SK-N-SH treated with all-trans-retinoic acid at 6 μM for 48 hours (cell line): Measurements from ENCODE around the gene CEMIP.

ENCODE experiments used
- RARB ChIP-seq: fragments of 250-450 bp; sonication (Bioruptor Pico); IDR thresholded peaks from 2 replicates; pipeline ENCODE4 v1.8.0; 2021; ENCODE audit warnings: mild to moderate bottlenecking, moderate library complexity
- TCF4 ChIP-seq: fragments of 250-450 bp; sonication (Bioruptor Pico); IDR thresholded peaks from 2 replicates; pipeline ENCODE4 v1.8.0; 2021; ENCODE audit warnings: mild to moderate bottlenecking, moderate library complexity, borderline replicate concordance
- ZFP3 ChIP-seq: fragments of 250-450 bp; sonication (Bioruptor Pico); IDR thresholded peaks from 2 replicates; pipeline ENCODE4 v1.5.0; 2020; ENCODE audit warnings: mild to moderate bottlenecking, moderate library complexity
- ZNF565 ChIP-seq: fragments of 450-650 bp; formaldehyde crosslinking; conservative IDR thresholded peaks from 2 replicates; pipeline ENCODE4 v1.5.0; 2020; ENCODE audit warnings: low read depth, mild to moderate bottlenecking, moderate library complexity
- ZNF70 ChIP-seq: fragments of 450-650 bp; formaldehyde crosslinking; IDR thresholded peaks from 2 replicates; pipeline ENCODE4 v1.5.0; 2020; ENCODE audit warnings: mild to moderate bottlenecking, moderate library complexity
- TF ChIP-seq, protein P1 (sequence below): fragments of 250-450 bp; sonication (Bioruptor Pico); IDR thresholded peaks from 2 replicates; pipeline ENCODE4 v1.8.0; 2020; ENCODE audit warnings: mild to moderate bottlenecking, moderate library complexity, borderline replicate concordance
- TF ChIP-seq, protein P2 (sequence below): fragments of 250-450 bp; sonication (Bioruptor Pico); IDR thresholded peaks from 2 replicates; pipeline ENCODE4 v1.8.0; 2021; ENCODE audit warnings: low read depth, mild to moderate bottlenecking, moderate library complexity, borderline replicate concordance
- TF ChIP-seq, protein P3 (sequence below): fragments of 250-450 bp; sonication (Bioruptor Pico); IDR thresholded peaks from 2 replicates; pipeline ENCODE4 v1.5.0; 2020; ENCODE audit warnings: mild to moderate bottlenecking, moderate library complexity
- TF ChIP-seq, protein P4 (sequence below): fragments of 250-450 bp; sonication (Bioruptor Pico); IDR thresholded peaks from 2 replicates; pipeline ENCODE4 v1.5.1; 2021; ENCODE audit warnings: mild to moderate bottlenecking, moderate library complexity
- TF ChIP-seq, protein P5 (sequence below): fragments of 250-450 bp; sonication (Bioruptor Pico); IDR thresholded peaks from 2 replicates; pipeline ENCODE4 v1.5.1; 2020; ENCODE audit warnings: low read depth, mild to moderate bottlenecking, moderate library complexity

DNA sequence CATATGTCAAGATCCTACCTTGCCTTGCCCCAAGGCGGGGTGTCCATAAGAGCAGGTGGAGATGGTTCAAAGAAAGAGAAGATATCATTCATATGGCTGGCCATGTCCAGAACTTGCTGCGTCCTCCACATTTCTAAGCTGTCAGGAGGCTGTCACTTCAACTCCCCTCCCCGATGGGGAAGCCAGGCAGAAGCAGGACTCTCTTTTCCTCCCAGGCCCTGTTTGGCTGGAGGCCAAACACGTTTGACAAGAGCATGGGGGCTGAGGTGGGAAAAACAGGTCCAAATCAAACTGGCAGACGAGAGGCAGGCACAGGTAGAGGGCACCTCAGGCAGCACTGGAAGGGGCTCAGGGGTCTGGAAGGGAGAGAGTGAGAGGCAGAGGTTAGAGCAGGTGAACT, 172.8 kb downstream of the CEMIP start:
- TF ChIP-seq, protein P1, sequence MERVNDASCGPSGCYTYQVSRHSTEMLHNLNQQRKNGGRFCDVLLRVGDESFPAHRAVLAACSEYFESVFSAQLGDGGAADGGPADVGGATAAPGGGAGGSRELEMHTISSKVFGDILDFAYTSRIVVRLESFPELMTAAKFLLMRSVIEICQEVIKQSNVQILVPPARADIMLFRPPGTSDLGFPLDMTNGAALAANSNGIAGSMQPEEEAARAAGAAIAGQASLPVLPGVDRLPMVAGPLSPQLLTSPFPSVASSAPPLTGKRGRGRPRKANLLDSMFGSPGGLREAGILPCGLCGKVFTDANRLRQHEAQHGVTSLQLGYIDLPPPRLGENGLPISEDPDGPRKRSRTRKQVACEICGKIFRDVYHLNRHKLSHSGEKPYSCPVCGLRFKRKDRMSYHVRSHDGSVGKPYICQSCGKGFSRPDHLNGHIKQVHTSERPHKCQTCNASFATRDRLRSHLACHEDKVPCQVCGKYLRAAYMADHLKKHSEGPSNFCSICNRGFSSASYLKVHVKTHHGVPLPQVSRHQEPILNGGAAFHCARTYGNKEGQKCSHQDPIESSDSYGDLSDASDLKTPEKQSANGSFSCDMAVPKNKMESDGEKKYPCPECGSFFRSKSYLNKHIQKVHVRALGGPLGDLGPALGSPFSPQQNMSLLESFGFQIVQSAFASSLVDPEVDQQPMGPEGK (CRISPR knock-in tag), result no peak
- TF ChIP-seq, protein P2, sequence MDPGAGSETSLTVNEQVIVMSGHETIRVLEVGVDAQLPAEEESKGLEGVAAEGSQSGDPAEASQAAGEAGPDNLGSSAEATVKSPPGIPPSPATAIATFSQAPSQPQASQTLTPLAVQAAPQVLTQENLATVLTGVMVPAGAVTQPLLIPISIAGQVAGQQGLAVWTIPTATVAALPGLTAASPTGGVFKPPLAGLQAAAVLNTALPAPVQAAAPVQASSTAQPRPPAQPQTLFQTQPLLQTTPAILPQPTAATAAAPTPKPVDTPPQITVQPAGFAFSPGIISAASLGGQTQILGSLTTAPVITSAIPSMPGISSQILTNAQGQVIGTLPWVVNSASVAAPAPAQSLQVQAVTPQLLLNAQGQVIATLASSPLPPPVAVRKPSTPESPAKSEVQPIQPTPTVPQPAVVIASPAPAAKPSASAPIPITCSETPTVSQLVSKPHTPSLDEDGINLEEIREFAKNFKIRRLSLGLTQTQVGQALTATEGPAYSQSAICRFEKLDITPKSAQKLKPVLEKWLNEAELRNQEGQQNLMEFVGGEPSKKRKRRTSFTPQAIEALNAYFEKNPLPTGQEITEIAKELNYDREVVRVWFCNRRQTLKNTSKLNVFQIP (CRISPR knock-in tag), result no peak
- TF ChIP-seq, protein P3, sequence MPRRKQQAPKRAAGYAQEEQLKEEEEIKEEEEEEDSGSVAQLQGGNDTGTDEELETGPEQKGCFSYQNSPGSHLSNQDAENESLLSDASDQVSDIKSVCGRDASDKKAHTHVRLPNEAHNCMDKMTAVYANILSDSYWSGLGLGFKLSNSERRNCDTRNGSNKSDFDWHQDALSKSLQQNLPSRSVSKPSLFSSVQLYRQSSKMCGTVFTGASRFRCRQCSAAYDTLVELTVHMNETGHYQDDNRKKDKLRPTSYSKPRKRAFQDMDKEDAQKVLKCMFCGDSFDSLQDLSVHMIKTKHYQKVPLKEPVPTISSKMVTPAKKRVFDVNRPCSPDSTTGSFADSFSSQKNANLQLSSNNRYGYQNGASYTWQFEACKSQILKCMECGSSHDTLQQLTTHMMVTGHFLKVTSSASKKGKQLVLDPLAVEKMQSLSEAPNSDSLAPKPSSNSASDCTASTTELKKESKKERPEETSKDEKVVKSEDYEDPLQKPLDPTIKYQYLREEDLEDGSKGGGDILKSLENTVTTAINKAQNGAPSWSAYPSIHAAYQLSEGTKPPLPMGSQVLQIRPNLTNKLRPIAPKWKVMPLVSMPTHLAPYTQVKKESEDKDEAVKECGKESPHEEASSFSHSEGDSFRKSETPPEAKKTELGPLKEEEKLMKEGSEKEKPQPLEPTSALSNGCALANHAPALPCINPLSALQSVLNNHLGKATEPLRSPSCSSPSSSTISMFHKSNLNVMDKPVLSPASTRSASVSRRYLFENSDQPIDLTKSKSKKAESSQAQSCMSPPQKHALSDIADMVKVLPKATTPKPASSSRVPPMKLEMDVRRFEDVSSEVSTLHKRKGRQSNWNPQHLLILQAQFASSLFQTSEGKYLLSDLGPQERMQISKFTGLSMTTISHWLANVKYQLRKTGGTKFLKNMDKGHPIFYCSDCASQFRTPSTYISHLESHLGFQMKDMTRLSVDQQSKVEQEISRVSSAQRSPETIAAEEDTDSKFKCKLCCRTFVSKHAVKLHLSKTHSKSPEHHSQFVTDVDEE (CRISPR knock-in tag), result no peak
- TF ChIP-seq RARB (CRISPR knock-in tag) (no peak), ZNF565 (CRISPR knock-in tag) (no peak), ZNF70 (CRISPR knock-in tag) (no peak), TCF4 (CRISPR knock-in tag) (no peak), ZFP3 (no peak)
- TF ChIP-seq, protein P4, sequence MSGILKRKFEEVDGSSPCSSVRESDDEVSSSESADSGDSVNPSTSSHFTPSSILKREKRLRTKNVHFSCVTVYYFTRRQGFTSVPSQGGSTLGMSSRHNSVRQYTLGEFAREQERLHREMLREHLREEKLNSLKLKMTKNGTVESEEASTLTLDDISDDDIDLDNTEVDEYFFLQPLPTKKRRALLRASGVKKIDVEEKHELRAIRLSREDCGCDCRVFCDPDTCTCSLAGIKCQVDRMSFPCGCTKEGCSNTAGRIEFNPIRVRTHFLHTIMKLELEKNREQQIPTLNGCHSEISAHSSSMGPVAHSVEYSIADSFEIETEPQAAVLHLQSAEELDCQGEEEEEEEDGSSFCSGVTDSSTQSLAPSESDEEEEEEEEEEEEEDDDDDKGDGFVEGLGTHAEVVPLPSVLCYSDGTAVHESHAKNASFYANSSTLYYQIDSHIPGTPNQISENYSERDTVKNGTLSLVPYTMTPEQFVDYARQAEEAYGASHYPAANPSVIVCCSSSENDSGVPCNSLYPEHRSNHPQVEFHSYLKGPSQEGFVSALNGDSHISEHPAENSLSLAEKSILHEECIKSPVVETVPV (CRISPR knock-in tag), result no peak
- TF ChIP-seq, protein P5, sequence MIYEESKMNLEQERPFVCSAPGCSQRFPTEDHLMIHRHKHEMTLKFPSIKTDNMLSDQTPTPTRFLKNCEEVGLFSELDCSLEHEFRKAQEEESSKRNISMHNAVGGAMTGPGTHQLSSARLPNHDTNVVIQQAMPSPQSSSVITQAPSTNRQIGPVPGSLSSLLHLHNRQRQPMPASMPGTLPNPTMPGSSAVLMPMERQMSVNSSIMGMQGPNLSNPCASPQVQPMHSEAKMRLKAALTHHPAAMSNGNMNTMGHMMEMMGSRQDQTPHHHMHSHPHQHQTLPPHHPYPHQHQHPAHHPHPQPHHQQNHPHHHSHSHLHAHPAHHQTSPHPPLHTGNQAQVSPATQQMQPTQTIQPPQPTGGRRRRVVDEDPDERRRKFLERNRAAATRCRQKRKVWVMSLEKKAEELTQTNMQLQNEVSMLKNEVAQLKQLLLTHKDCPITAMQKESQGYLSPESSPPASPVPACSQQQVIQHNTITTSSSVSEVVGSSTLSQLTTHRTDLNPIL (CRISPR knock-in tag), result no peak
